Measurements from ENCODE around the gene SETBP1.

Gene SETBP1

GRCh38 chr18:44774191-44774590 is 93.5 kb downstream of the SETBP1 start:
- no peak overlapping the region for H2AFZ ChIP-seq
- no peak overlapping the region for H3K4me2 ChIP-seq (ENCODE audit: low read length)
- peaks cover 2% of the 10 kb centered on the region for H3K4me1 ChIP-seq
- H3K79me2 ChIP-seq: peaks cover 29% of the 10 kb centered on the region
- H3K27ac ChIP-seq: no peak overlapping the region
- TF ChIP-seq CTCF (IDR thresholded peaks at IDR 0.05): no peak
- no peak overlapping the region for H3K4me3 ChIP-seq (ENCODE audit: low read depth, low read length)
- no peaks in the 10 kb centered on the region for H3K27me3 ChIP-seq (ENCODE audit: control insufficient read depth, insufficient read depth, low read length)
- no peak overlapping the region for H3K9ac ChIP-seq
- no peaks in the 10 kb centered on the region for H3K36me3 ChIP-seq (ENCODE audit: control insufficient read depth, insufficient read depth, low read length)
- no peaks in the 10 kb centered on the region for H3K9me3 ChIP-seq (ENCODE audit: control insufficient read depth, low read length)

- Histone ChIP-seq H3K4me1 (peaks cover 2% of the 10 kb centered on the region), H3K9me3 (ENCODE audit: control insufficient read depth, low read length) (no peaks in the 10 kb centered on the region), H2AFZ (no peak overlapping the region), H3K27ac (no peak overlapping the region), H3K4me3 (ENCODE audit: low read depth, low read length) (no peak overlapping the region), H3K79me2 (peaks cover 24% of the 10 kb centered on the region), H3K36me3 (ENCODE audit: control insufficient read depth, insufficient read depth, low read length) (no peaks in the 10 kb centered on the region), H3K4me2 (ENCODE audit: low read length) (no peak overlapping the region), H3K9ac (no peak overlapping the region), H3K27me3 (ENCODE audit: control insufficient read depth, insufficient read depth, low read length) (no peaks in the 10 kb centered on the region)
- no peak for TF ChIP-seq CTCF (IDR thresholded peaks at IDR 0.05)
These were observed 96.9 kb downstream of the SETBP1 start for GRCh38 chr18:44777457-44778192.

GRCh38 chr18:44778788-44779187 is 98.1 kb downstream of the SETBP1 start:
- Histone ChIP-seq H3K4me1 (peaks cover 2% of the 10 kb centered on the region), H3K4me3 (ENCODE audit: low read depth, low read length) (no peak overlapping the region)
- TF ChIP-seq CTCF (IDR thresholded peaks at IDR 0.05): no peak

GRCh38 chr18:44779753-44780292 is 99.1 kb downstream of the SETBP1 start:
- no peaks in the 10 kb centered on the region for H3K27me3 ChIP-seq (ENCODE audit: control insufficient read depth, insufficient read depth, low read length)
- no peak overlapping the region for H3K27ac ChIP-seq
- no peak overlapping the region for H3K9ac ChIP-seq
- H3K4me3 ChIP-seq (ENCODE audit: low read depth, low read length): no peak overlapping the region
- no peak for TF ChIP-seq CTCF (IDR thresholded peaks at IDR 0.05)
- H2AFZ ChIP-seq: no peak overlapping the region
- no peak overlapping the region for H3K4me2 ChIP-seq (ENCODE audit: low read length)
- H3K79me2 ChIP-seq: peaks cover 22% of the 10 kb centered on the region
- no peaks in the 10 kb centered on the region for H3K36me3 ChIP-seq (ENCODE audit: control insufficient read depth, insufficient read depth, low read length)
- no peaks in the 10 kb centered on the region for H3K9me3 ChIP-seq (ENCODE audit: control insufficient read depth, low read length)
- peaks cover 2% of the 10 kb centered on the region for H3K4me1 ChIP-seq

More at GRCh38 chr18:44778788-44779187, 98.1 kb downstream of the SETBP1 start:
- Histone ChIP-seq H3K27ac (no peak overlapping the region), H3K4me2 (ENCODE audit: low read length) (no peak overlapping the region), H3K79me2 (peaks cover 22% of the 10 kb centered on the region), H3K9ac (no peak overlapping the region), H3K27me3 (ENCODE audit: control insufficient read depth, insufficient read depth, low read length) (no peaks in the 10 kb centered on the region), H3K36me3 (ENCODE audit: control insufficient read depth, insufficient read depth, low read length) (no peaks in the 10 kb centered on the region), H2AFZ (no peak overlapping the region), H3K9me3 (ENCODE audit: control insufficient read depth, low read length) (no peaks in the 10 kb centered on the region)

GRCh38 chr18:44781886-44782285 is 101.2 kb downstream of the SETBP1 start:
- Histone ChIP-seq H3K4me3 (ENCODE audit: low read depth, low read length) (no peak overlapping the region), H3K27ac (no peak overlapping the region), H3K9ac (no peak overlapping the region), H3K9me3 (ENCODE audit: control insufficient read depth, low read length) (no peaks in the 10 kb centered on the region), H3K4me1 (peaks cover 2% of the 10 kb centered on the region), H3K79me2 (peaks cover 17% of the 10 kb centered on the region), H3K4me2 (ENCODE audit: low read length) (no peak overlapping the region), H2AFZ (no peak overlapping the region), H3K27me3 (ENCODE audit: control insufficient read depth, insufficient read depth, low read length) (no peaks in the 10 kb centered on the region), H3K36me3 (ENCODE audit: control insufficient read depth, insufficient read depth, low read length) (no peaks in the 10 kb centered on the region)
- TF ChIP-seq CTCF (IDR thresholded peaks at IDR 0.05): no peak

Data from parathyroid adenoma (tissue), 2 donors.